ENCODE data around the gene KDM2B. TPM values are rescaled to one million over a fixed set of nuclear protein-coding genes. Genes with fewer than 3 reads are reported as not detected.

The KDM2B gene
- total and polyA plus RNA-seq, 2 experiments from 2014 or later: 59.4 to 161 TPM

GRCh38 chr12:121536054-121536898 lies 44.5 kb downstream of the KDM2B start:
- H3K27ac ChIP-seq (ENCODE audit: low read depth): no peak overlapping the region
- ATAC-seq (peak; percentile 70), DNase-seq (ENCODE audit: low spot score) (peak; percentile 91)
- no peak overlapping the region for H2AFZ ChIP-seq
- H3K27me3 ChIP-seq (ENCODE audit: insufficient read depth): peaks cover 4% of the 10 kb centered on the region
- peaks cover 23% of the 10 kb centered on the region; the same call in 1 of the 2 replicates for H3K36me3 ChIP-seq (ENCODE audit: insufficient read depth)
- peaks cover 58% of the 10 kb centered on the region for H4K20me1 ChIP-seq (replicated peaks; ENCODE audit: insufficient read depth)
- peaks cover 62% of the 10 kb centered on the region for H3K79me2 ChIP-seq (replicated peaks; ENCODE audit: insufficient read depth)
- H3K4me1 Mint-ChIP-seq: peaks cover 61% of the 10 kb centered on the region
- peaks cover 31% of the 10 kb centered on the region for H3F3A ChIP-seq (replicated peaks; ENCODE audit: low read depth)
- peaks cover 26% of the 10 kb centered on the region for H3K27me3 Mint-ChIP-seq (ENCODE audit: insufficient read depth, low read depth, poor library complexity)
- no peak overlapping the region for H3K27ac Mint-ChIP-seq
- peaks cover 36% of the 10 kb centered on the region for H3K4me1 ChIP-seq (ENCODE audit: insufficient read depth)
- peak overlapping the region; percentile 94 for H3K4me2 ChIP-seq
- H3K9me3 Mint-ChIP-seq: no peaks in the 10 kb centered on the region
- H3K9me2 ChIP-seq (ENCODE audit: insufficient read depth): no peaks in the 10 kb centered on the region
- peak overlapping the region; percentile 57 for H3K4me3 Mint-ChIP-seq
- H3K36me3 Mint-ChIP-seq (ENCODE audit: low read depth): peaks cover 52% of the 10 kb centered on the region
- TF ChIP-seq ZNF331 (CRISPR knock-in tag; IDR thresholded peaks at IDR 0.05; ENCODE audit: low read depth) (no peak), STAT1 (IDR thresholded peaks at IDR 0.05; ENCODE audit: unreplicated experiment) (no peak), ZNF114 (CRISPR knock-in tag; IDR thresholded peaks at IDR 0.05) (no peak), CREB1 (CRISPR knock-in tag; IDR thresholded peaks at IDR 0.05; ENCODE audit: low read depth) (no peak), POLR2AphosphoS5 (IDR thresholded peaks at IDR 0.05; ENCODE audit: low read depth) (0 out of 2 replicates have a peak, but pooled peaks have one; percentile 2)
- peak overlapping the region; percentile 71 for H3K4me3 ChIP-seq

- H3K9me2 ChIP-seq (ENCODE audit: insufficient read depth): no peaks in the 10 kb centered on the region
- peaks cover 44% of the 10 kb centered on the region for H3K4me1 ChIP-seq (ENCODE audit: insufficient read depth)
- H3K27ac ChIP-seq (ENCODE audit: low read depth): no peak overlapping the region
- Mint-ChIP-seq H3K36me3 (ENCODE audit: low read depth) (peaks cover 61% of the 10 kb centered on the region), H3K27me3 (ENCODE audit: insufficient read depth, low read depth, poor library complexity) (peaks cover 27% of the 10 kb centered on the region), H3K27ac (no peak overlapping the region), H3K9me3 (no peaks in the 10 kb centered on the region), H3K4me3 (peak overlapping the region; percentile 57), H3K4me1 (peaks cover 70% of the 10 kb centered on the region)
- TF ChIP-seq EZH2 (IDR thresholded peaks at IDR 0.05; ENCODE audit: low read depth, unreplicated experiment) (no peak), ZNF114 (CRISPR knock-in tag; IDR thresholded peaks at IDR 0.05) (no peak), JUNB (IDR thresholded peaks at IDR 0.05; ENCODE audit: unreplicated experiment) (no peak), ETS1 (IDR thresholded peaks at IDR 0.05) (no peak)
- H3K79me2 ChIP-seq (replicated peaks; ENCODE audit: insufficient read depth): peaks cover 71% of the 10 kb centered on the region
- H3K27me3 ChIP-seq (ENCODE audit: insufficient read depth): peaks cover 4% of the 10 kb centered on the region
- H3K4me2 ChIP-seq: peak overlapping the region; percentile 94
- peaks cover 25% of the 10 kb centered on the region; the same call in 1 of the 2 replicates for H3K36me3 ChIP-seq (ENCODE audit: insufficient read depth)
- peak overlapping the region; percentile 71 for H3K4me3 ChIP-seq
- H3F3A ChIP-seq (replicated peaks; ENCODE audit: low read depth): peaks cover 38% of the 10 kb centered on the region
- peaks cover 58% of the 10 kb centered on the region for H4K20me1 ChIP-seq (replicated peaks; ENCODE audit: insufficient read depth)
- H2AFZ ChIP-seq: no peak overlapping the region
- DNase-seq (ENCODE audit: low spot score): no peak
- ATAC-seq: no peak
These were observed 45.4 kb downstream of the KDM2B start for GRCh38 chr12:121535150-121536053.

All from GM23338 (cell line).